Ishikawa (cell line): ENCODE measurements around the gene RREB1.

ENCODE experiments used
- CEBPB ChIP-seq: IDR thresholded peaks from 2 replicates; pipeline ENCODE4 v1.6.1; 2012
- EGR1 ChIP-seq: IDR thresholded peaks from 2 replicates; pipeline ENCODE4 v1.6.1; 2012
- RAD21 ChIP-seq: IDR thresholded peaks from 2 replicates; pipeline ENCODE4 v1.6.1; 2012; ENCODE audit warnings: low read depth
- TCF12 ChIP-seq: IDR thresholded peaks from 2 replicates; pipeline ENCODE4 v1.6.1; 2012; ENCODE audit warnings: low read depth
- ZBTB7A ChIP-seq: IDR thresholded peaks from 2 replicates; pipeline ENCODE4 v1.6.1; 2012; ENCODE audit warnings: low read depth

DNA sequence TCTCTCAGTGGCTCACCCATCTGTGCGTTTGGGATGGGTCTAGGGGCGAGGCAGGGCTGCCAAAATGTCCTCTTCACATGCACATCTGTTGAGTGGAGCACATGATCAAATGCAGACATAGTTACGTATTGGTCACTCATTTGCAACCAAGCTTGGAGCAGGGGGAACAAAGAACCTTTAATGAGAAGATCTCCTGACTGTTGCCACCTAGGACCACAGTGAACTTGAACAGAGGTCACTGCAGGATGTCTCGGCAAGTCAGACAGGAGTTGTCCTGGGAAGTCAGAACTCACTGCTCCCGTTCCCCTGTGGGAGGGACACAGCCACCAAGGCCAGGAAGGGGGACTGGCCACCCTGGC, 131.8 kb downstream of the RREB1 start:
- TF ChIP-seq RAD21 (no peak), ZBTB7A (no peak), CEBPB (no peak), EGR1 (no peak), TCF12 (no peak)
